ENCODE results near the gene MAT2A. TPM values are rescaled to one million over a fixed set of nuclear protein-coding genes. Genes with fewer than 3 reads are reported as not detected.

Gene MAT2A
- total RNA-seq, 2 experiments from 2014 or later: 276 to 282 TPM

GRCh38 chr2:85501248-85501647 is 37.7 kb upstream of the MAT2A start:
- POLR2A ChIA-PET: interaction anchor here (0.8 to 0.9 kb wide), 2 partner anchors 20 to 73 kb away, joined by 3 to 4 read pairs; no protein-coding TSS in a partner anchor

DNA sequence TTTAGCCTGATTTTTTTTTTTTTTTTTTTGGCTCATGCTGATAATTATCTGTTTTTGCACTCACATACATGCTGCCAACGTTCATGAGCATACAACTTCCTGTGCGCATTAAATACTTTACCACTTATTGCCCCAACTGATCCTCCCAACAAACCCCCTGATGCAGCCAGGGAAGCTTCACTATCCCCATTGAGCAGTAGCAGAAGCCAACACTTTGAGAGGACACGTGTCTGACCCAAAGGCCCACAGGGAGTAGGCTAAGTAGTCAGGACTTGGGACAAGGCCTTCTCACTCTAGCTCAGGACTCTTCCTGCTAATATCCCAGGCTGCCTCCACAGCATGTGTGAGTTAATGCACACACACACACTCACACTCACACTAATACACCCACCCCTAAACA is 36.2 kb upstream of the MAT2A start:
- POLR2A ChIA-PET: no interaction called here
- intact Hi-C loops (cut with micrococcal nuclease): no loop called here
- CTCF ChIA-PET: interaction anchor here (1.2 kb wide), 1 partner anchor 83 kb away, joined by 4 read pairs; no protein-coding TSS in a partner anchor
- TF ChIP-seq CTCF (IDR thresholded peaks at IDR 0.05): no peak
- no peak overlapping the region for H3K27ac Mint-ChIP-seq
- H3K4me3 Mint-ChIP-seq: no peak overlapping the region
- no peaks in the 10 kb centered on the region for H3K4me1 Mint-ChIP-seq (ENCODE audit: low read depth)
- DNase-seq (no peak), ATAC-seq (no peak)
- H3K9me3 Mint-ChIP-seq: no peaks in the 10 kb centered on the region
- no peaks in the 10 kb centered on the region for H3K27me3 Mint-ChIP-seq
- no peaks in the 10 kb centered on the region for H3K36me3 Mint-ChIP-seq (ENCODE audit: low read depth)

More at GRCh38 chr2:85501248-85501647, 37.7 kb upstream of the MAT2A start:
- H3K27ac Mint-ChIP-seq: no peak overlapping the region
- ATAC-seq: no peak
- TF ChIP-seq CTCF (IDR thresholded peaks at IDR 0.05): no peak
- DNase-seq: no peak
- no peaks in the 10 kb centered on the region for H3K9me3 Mint-ChIP-seq
- intact Hi-C loops (cut with micrococcal nuclease): no loop called here
- no peaks in the 10 kb centered on the region for H3K36me3 Mint-ChIP-seq (ENCODE audit: low read depth)
- CTCF ChIA-PET: interaction anchor here (1.2 kb wide), 1 partner anchor 10 kb away, joined by 4 read pairs; no protein-coding TSS in a partner anchor
- no peak overlapping the region for H3K4me3 Mint-ChIP-seq
- no peaks in the 10 kb centered on the region for H3K4me1 Mint-ChIP-seq (ENCODE audit: low read depth)
- H3K27me3 Mint-ChIP-seq: no peaks in the 10 kb centered on the region

GRCh38 chr2:85503168-85503850 is 35.7 kb upstream of the MAT2A start:
- no peaks in the 10 kb centered on the region for H3K9me3 Mint-ChIP-seq
- H3K4me1 Mint-ChIP-seq (ENCODE audit: low read depth): no peaks in the 10 kb centered on the region
- no peak overlapping the region for H3K27ac Mint-ChIP-seq
- intact Hi-C loops (cut with micrococcal nuclease): no loop called here
- ATAC-seq (no peak), DNase-seq (no peak)
- TF ChIP-seq CTCF (IDR thresholded peaks at IDR 0.05): no peak
- no peaks in the 10 kb centered on the region for H3K27me3 Mint-ChIP-seq
- POLR2A ChIA-PET: no interaction called here
- no peaks in the 10 kb centered on the region for H3K36me3 Mint-ChIP-seq (ENCODE audit: low read depth)
- no peak overlapping the region for H3K4me3 Mint-ChIP-seq
- CTCF ChIA-PET: interaction anchor here (1.2 to 1.5 kb wide), 3 partner anchors 46 to 83 kb away, joined by 3 to 4 read pairs (median 3); no protein-coding TSS in a partner anchor

DNA sequence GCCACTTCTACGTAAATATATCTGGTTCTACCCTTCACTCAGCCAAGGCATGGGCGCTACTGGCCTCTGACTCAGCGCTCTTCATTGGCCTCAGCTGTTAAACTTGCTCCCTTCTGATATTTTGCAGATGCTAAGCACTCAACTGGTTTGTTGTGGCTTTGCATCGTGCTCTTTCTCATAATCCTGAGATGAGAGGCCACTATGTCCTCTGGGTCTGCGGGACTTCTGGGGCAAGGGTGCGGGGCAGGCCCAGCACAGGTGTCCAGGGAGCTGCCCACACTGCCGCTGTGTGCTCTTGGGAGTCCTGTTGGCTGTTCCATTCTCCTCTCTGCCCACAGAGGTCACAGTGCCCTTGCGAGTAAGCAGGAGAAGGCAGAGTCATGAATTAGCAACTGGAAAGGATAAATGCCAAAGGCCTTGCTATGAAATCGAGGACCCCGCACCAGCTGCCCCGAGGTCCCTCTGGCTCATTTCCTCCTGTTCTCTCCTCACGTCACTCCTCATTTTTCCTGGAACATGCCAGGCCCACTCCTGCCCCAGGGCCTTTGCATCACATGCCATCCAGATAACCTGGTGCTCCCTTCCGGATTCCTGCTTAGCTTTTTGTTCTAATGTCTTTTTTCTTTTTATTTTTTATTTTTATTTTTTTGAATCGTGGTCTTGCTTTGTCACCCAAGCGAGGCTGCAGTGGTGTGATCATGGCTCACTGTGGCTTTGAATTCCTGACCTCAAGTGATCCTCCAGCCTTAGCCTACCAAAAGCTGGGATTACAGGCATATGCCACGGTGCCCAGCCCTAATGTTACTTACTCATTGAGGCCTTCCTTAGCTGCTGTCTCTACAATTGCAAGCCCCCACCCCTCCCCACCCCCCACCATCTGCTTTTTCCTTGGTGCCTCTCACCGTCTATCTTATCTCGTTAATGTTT is 34.9 kb upstream of the MAT2A start:
- no peak for DNase-seq
- Mint-ChIP-seq H3K27ac (no peak overlapping the region), H3K9me3 (no peaks in the 10 kb centered on the region), H3K27me3 (no peaks in the 10 kb centered on the region), H3K4me1 (ENCODE audit: low read depth) (no peaks in the 10 kb centered on the region), H3K4me3 (no peak overlapping the region), H3K36me3 (ENCODE audit: low read depth) (no peaks in the 10 kb centered on the region)
- ChIA-PET POLR2A (interaction anchor here (0.6 kb wide), 1 partner anchor 44 kb away, joined by 3 read pairs; no protein-coding TSS in a partner anchor), CTCF (interaction anchor here (1.4 to 1.5 kb wide), 2 partner anchors 45 to 48 kb away, joined by 3 read pairs; no protein-coding TSS in a partner anchor)
- no peak for ATAC-seq
- intact Hi-C loops (cut with micrococcal nuclease): no loop called here
- TF ChIP-seq CTCF (IDR thresholded peaks at IDR 0.05): no peak
